CD4-positive, alpha-beta T cell treated with Interleukin-10 for 1 hour (primary cell): ENCODE results near the gene CD14.
"Not testable (repeated sequence)": the region's sequence is repeated elsewhere in the genome, so short reads cannot be mapped to it uniquely, and the experiment has no call there.

ENCODE experiments used
- DNase-seq: peaks from one replicate; pipeline ENCODE4 v3.0.0-alpha.2; 2020

The CD14 gene

DNA sequence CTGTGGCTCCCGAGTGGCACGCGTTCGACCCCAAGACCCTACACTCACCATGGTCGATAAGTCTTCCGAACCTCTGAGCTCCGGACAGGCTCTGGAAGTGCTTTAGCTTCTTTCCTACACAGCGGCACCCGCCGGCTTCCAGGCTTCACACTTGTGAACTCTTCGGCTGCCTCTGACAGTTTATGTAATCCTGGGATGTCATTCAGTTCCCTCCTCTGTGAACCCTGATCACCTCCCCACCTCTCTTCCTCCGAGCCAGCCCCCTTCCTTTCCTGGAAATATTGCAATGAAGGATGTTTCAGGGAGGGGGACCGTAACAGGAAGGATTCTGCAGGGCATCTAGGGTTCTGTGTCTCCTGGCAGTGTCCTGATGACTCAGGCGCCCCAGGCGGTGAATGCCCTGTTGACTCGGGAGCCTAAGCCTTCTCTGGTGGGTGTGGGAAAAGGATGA lies at the start of gene CD14:
Gene CD14 (minus strand): TSS at position 155 of the 451 bp plus-strand sequence. CDS start 104 bp downstream, at position 51.
- DNase-seq = peak; percentile 13

DNA sequence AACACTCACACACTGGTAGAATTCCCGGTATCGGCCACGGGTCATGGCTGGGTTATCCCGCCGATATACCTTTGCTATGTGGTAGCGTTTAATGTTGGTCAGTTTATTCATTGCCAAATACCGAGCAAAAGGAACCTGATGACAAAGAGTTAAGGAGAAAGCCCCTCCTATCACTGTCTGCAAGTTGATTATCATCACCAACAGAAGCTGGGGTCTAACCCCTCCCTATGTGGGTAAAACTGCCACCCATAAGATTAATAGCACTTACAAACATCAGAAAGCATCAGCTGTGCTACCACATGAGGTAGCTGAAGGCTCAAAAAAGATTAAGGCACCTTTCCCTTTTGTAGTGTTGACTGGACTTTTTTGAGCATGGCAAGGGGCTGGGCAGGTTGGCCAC lies 46.0 kb upstream of the CD14 start:
- no peak for DNase-seq

DNA sequence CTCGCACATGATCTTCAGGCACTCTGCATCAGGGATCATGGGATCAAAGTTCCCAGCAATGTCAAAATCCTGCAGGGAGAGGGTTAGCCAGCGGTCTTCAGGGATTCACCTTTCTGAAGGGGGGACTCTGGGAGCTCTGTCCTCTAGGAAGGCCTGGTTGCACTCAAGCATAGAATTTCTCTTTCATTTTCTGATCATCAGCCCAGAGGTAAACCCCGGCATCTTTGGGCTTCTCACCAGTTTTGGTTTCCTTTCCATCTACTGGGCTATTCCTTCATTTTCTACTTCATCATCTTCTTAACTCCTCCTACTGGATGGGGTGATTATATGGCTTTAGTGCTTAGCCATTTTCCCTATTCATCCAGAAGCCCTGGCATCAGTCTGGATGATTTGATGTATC lies 45.0 kb upstream of the CD14 start:
- DNase-seq = no peak

DNA sequence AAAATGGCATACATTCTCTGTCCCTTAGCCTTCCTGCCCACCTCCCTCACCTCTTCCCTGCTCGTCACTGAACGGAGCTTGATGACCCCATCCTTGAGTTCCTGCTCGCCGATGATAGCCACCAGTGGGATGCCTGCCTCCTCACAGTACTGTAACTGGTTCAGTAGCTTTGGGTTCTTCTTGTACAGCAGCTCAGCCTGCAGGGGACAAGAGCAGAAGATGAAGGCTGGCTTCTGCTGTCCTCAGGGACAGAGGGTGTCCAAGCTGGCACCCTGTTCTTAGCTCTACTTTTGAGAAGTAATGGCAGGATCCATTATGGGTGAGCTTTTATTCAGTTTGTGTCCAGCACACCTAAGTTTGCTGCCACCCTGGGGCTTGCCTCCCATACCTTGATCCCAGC lies 41.7 kb upstream of the CD14 start:
- DNase-seq = no peak

DNA sequence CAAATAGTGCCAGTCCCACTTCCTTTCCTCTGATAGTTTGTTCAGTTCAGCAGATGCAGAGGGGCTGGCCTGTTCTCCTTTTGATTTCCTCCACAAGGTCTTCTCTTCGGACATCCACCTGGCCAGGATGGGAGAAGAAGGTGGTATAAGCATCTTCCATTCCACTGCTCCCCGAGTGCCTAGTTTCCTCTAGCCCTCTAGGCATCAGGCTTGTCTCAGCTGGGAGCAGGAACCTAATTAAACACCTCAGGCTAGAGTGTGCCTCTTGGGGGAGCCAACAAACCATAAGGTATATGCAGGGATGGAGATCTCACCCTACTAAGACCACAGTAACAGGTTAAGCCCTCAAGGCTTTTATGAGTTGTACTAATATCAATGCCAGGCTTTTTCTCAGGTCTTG lies 41.2 kb upstream of the CD14 start:
- no peak for DNase-seq

DNA sequence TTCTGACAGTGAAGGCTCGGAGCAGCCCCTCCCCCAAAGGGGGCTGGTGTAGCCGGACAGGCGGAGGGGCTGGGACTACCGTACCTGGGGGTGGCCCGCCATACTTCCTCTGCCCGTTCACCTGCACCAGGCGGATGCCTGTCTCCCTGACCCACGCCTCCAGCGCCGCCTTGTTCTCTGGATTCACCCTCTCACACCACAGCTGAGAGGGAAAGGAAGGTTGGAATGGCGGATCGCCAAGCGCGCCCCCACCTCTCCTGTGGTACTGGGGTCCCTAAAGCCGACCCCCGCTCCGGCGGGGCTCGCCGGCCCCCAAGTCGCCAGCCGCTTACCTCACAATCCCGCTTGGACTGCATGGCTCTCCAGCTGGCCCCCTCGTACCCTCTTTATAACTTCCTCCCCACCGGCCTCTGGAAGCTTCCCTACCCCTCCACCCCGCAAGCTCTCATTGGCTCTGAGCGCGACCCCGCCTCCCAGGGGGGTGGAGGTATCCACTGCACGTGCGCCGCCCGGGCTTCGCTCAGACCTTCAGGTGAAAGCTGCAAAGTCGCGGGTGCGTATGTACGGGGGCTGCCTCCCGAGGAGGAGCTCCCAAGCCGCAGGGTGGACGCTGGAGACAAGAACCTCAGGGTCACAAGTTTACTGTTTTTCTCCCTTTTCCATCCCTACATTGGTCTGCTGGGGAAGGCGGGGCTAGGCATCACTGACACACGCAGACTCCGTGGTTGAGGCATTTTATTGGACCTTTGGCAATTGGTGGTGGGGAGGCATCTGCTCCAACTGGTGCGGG lies 40.4 kb upstream of the CD14 start, which contains the start of gene DND1:
Gene DND1 (minus strand): TSS at position 390 of the 790 bp plus-strand sequence. CDS start 34 bp downstream, at position 356.
- DNase-seq = no peak

DNA sequence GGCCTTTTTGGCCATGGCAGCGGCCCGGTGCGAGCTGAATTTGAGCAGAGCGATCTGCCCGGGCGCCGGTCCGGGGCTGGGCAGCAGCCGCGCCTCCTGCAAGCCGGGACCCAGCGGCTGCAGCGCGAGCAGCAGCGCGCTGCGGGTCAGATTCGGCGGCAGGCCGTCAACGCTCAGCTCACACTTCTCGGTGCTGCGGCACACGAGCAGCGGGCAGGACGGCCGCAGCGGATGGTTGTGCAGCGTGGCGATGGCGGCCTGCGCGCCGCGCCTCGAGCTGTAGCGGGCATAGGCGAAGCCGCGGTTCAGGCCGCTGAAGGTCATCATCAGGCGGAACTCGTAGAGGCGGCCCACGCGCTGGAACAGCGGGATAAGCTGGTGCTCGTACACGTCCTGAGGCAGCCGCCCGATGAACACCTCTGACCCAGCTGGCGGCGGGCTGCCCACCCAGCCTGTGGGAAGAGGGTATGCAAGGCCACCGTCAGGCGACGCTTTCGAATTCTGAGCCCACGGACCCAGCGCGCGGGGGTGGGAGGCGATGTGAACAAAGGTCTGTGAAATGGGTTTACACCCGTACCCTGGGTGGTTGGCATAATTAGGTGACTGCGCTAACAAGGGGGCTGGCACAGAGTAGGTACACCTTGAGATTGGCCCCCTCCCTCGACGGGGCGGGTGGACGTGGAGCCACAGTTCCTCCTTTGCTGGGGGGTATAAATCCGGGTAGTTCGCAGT lies 39.6 kb upstream of the CD14 start:
- peak; percentile 20 for DNase-seq

DNA sequence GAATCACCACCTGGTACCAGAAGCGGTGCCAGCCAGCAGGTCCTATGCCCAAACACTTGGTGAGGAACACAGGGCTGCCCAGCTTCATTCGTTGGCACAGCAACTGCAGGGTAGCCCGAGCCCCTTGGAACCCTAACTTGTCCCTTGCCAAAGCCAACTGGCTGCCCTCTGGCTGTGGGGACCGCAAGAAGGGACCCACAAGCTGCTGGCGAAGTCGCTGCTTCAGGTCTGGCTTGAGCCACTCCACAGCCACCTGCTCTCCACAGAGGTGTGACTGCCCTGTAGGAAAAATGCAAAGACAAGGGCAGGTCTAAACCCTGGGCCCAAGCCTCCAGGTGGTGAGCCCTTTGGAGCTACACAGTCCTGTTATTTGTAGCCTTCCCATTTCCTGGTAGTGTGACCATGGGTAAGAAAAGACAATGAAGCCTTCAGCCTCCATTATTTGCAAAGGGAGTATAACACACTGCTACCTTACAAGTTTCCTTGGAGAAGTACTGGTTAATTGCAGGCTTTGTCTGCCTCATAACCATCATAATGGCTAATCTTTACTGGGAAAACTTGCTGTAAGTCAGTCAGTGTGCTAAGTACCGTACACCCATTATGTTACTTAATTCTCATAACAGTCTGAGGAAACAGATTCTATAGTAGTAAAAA lies 38.6 kb upstream of the CD14 start:
- DNase-seq = no peak

DNA sequence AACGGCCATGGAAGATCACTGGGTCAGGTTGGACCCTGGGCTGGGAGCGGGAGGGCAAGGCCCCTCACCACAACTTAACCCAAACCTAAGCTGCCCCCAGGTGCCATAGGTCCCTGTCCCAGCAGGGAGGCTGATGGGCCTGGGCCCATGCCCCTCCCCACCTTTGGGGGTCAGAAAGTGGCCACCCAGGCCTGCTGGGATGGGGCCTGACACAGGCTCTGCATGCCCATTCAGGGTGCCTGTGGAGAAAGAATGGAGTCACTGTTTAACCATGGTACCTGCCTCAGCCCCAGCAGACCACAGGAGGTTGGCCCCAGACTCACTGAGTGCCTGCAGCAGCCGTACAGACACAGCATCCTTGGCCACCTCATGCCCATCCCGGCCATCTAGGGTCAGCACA lies 38.1 kb upstream of the CD14 start:
- DNase-seq = not testable (repeated sequence)

DNA sequence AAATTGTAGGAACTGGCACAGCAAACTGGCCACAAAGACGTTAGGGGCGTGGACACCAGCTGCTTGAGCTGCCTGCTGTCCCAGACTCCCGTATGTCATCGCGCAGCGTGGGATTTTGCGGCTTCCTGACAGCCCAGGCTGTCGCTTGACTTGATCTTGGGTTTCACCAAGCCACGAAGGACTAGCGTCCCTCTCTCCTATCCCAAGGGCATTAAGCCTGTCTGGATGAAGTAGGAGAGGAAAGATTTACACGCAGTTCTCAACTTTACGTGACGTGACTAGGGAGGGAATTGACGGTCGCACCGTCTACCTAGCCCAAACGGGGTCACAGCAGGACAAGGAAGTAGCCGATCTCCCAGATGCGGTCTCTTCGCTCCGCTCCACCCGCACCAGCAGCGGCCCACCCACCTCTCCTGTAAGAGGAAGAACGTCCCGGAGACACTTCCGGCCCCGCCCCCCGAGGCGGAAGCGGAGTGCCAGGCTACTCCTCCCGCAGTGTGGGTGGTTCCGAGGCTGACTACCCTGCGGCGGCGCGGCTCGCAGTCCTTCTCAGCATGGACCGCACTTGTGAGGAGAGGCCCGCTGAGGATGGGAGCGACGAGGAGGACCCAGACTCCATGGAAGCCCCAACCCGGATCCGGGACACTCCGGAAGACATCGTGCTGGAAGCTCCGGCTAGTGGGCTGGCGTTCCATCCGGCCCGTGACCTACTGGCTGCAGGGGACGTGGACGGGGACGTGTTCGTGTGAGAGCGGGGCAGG lies 31.6 kb upstream of the CD14 start, which contains the start of gene WDR55:
Gene WDR55 (plus strand): TSS at position 546 of the 761 bp plus-strand sequence. CDS start 9 bp downstream, at position 555.
- DNase-seq = peak; percentile 95

DNA sequence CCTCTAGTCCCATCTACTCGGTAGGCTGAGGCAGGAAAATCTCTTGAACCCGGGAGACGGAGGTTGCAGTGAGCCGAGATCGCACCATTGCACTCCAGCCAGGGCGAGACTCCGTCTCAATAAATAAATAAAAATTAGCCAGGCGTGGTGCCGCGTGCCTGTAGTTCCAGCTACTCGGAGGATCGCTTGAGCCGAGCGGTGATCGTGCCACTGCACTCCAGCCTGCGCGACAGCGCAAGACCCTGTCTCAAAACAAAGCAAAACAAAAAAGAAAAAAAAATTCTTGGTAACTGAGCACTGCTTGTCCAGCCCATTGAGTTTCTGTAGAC lies 31.0 kb upstream of the CD14 start:
- no peak for DNase-seq

DNA sequence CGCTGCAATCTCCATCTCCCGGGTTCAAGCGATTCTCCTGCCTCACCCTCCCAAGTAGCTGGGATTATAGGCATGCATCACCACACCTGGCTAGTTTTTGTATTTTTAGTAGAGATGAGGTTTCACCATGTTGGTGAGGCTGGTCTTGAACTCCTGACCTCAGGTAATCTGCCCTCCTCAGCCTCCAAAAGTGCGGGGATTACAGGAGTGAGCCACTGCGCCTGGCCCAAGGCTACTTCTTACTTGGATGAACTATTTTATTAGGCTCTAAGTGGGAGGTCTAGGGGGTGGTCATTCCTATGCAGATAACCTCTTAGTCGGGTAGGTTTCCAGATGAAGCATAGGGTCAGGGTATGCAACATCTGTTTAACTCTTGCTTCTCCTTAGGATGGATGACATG lies 27.4 kb upstream of the CD14 start:
- DNase-seq = not testable (repeated sequence)

DNA sequence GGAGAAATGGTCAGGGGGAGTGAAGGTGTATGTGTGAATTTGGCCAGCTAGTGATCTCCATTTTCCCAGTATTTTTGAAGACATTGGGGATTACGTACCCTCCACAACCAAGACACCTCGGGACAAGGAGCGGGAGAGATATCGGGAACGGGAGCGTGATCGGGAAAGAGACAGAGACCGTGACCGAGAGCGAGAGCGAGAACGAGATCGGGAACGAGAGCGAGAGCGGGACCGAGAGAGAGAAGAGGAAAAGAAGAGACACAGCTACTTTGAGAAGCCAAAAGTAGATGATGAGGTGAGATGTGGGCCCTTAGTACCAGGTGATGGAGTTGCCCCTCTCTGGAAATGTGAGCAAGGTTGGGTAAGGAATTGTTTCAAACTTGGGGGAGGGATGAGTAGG lies 25.9 kb upstream of the CD14 start:
- DNase-seq = no peak

DNA sequence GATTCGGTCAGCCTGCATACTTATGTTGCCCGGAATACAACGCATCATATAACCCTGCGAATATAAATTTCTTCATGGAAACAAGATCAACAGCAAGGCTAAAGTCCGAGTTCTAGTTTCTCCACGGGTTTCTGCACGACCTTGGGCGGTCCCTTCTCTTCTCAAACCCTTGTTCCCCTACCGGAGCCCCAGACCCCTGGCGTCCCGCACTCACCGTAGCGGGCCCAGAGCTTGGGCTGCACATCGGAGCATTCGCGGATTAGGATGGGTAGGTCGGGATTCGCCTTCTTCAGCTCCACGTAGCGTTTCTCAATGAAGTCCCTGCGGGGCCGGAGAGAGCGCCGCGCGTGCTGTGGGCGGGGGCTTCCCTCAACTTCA lies 14.1 kb upstream of the CD14 start:
- DNase-seq = no peak

DNA sequence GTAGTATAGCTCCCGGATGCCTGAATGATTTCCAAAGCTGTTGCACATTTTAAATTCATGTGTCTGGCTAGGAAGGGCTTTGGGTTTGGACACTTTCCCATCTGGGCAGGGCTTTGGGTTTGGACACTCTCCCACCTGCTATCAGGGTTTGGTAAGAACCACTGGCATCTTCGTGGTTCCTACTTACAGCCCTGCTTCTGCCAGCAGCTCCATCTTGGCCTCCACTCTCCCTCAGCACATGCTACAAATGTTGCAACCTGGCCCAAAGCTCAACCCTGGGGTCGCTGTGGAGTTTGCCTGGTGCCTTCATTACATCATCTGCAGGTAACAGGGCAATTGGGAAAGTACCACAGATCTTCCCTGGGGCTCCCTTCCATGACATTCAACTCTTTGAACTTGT lies 9.7 kb upstream of the CD14 start:
- no peak for DNase-seq

DNA sequence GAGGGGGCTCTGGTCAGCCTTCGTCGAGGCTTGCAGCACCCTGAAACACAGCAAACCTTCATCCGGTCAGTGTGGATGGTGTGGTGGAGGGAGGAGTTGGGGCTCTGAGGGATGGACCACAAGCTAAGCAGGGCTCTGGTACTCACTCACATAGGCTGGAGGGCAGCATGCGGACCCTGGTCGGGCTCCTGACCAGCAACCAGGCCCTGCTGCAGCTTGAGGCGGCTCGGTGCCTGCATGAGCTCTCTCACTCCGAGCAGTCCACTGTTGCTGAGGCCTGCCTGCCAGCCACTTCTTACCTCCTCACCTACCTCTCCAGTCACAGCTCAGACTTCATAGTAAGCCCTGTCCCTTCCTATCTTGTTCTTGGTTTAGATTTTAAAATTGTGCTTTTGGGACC lies 8.7 kb upstream of the CD14 start:
- no peak for DNase-seq

DNA sequence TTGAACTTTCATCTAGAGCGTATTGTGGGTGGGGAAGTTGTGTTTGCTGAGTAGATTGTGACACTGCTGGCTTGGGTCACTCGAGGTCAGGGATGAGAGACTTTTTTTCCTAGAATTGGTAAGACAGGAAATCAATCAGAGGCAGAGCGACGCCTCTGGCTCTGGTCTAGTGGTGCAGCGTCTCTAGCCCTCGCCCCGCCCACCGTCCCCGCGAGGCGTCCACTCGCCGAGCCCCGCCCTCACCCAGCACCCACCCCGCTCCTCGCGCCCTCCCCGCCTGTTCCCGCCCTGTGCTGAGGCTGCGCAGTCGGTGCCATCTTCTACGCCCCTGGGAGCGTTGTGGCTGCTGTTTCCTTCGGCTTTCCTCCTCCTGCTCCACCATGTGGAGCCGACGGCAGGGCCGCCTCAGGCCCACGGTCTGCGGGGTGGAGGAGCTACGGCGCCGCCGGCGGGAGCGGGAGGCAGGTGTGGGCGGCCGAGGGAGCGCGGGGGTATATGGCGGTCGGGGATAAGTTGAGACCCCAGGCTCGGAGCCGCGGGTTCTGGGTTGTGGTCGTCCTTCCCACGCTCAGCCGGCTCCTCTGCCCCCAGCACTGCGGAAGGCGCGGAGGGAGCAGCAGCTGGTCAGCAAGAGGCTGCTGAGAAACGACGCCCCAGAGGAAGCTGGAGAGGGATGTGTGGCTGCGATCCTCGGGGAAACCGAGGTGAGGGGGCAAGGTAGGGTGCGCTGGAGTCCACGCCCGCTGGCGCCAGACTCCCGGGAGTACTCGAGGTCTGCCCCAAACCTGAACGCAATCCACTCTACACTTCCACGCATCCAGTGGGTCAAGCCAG lies 6.4 kb upstream of the CD14 start, which contains the start of gene TMCO6:
Gene TMCO6 (plus strand): TSS at position 304 of the 834 bp plus-strand sequence. CDS start 77 bp downstream, at position 381.
- DNase-seq = peak; percentile 97

DNA sequence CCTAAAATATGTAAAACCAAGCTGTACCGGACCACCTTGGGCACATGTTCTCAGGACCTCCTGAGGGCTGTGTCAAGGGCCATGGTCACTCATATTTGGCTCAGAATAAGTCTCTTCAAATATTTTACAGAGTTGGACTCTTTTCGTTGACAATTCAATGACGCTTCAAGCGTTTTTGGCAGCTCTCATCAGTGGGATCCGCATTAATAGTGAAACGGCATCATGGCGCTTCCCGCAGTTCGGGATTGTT lies 5.8 kb upstream of the CD14 start:
- DNase-seq = not testable (repeated sequence)

DNA sequence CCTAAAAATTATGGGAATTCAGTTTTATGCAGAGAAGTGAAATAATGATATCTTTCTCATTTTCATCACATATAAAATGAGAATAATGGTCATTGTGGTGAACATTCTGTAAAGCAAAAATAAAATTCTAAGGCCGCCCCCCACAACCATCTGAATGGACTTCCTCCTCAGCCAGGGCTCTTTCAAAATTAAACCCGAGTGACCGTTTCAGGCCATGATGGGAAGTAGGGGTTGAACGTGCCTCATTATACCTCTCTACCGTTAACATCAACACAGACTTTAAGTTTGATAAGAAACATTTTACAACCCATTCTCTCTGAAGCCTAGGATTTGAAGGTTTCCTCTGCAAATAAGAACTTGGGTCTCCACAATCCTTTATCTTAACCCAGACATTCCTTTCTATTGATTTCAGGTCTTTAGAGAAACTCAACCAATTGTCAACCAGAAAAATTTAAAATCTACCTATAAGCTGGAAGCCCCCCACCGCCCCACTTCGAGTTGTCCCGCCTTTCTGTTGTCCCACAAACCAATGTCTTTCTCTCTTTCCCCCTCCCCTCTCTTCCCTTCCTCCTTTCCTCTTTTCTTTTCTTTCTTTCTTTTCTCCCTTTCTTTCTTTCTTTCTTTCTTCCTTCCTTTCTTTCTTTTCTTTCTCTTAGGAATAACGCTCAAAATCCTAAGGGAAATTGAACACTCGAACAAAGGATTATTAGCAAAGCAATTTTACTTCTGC lies 4.6 kb upstream of the CD14 start:
- no peak for DNase-seq

DNA sequence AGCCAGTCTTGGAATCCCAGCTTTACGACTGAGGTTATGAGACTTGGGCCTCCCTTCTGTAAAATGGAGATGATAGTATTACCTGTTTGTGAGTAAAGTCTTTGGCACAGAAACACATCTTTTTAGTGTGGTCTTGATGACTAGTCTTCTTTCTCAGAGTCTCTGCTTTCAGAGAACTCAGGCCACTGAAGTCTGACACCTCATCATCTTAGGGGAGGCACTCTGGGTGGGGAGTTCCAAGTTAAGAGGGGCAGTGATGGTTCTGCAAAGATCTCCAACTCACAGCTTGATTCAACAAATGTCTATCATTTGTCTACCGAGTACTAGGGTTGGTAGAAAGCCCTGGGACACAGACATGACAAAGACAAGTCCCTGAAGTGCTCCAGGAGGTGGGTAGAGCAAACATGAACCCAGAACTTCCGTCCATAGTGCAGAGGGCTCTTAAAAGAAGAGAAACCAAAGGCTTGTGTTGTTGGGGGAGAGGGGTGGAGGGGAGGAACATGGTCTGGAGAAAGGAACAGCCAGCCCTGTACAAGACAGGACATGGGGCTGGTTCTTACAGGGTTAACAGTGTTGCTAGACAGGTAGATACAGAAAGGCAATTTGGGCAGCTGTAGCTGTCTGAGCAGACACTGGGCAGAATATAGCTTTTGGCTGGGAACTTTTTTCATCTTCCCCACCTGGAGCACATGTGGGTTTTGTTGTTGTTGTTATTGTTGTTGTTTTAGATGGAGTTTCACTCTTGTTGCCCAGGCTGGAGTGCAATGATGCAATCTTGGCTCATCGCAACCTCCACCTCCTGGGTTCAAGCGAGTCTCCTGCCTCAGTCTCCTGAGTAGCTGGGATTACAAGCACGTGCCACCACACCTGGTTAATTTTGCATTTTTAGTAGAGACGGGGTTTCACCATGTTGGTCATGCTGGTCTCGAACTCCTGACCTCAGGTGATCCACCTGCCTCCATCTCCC lies 2.6 kb upstream of the CD14 start:
- no peak for DNase-seq
